Transverse colon (tissue), 3 donors: ENCODE data around the gene AGPS.

Source experiments
- EP300 ChIP-seq: sonication (generic); formaldehyde crosslinking; IDR thresholded peaks from one replicate; pipeline ENCODE4 v1.6.1; 2017; ENCODE audit warnings: antibody characterized with exemption, low read depth
- POLR2A ChIP-seq: fragments of 450-650 bp; IDR thresholded peaks from one replicate; pipeline ENCODE4 v1.6.1; 2016; ENCODE audit warnings: antibody characterized with exemption, mild to moderate bottlenecking, moderate library complexity
- TF ChIP-seq, protein P1 (sequence below), 5 experiments: fragments of 200-600 bp in 3 of 5; fragments of 450-650 bp in 2 of 5; sonication (generic) in 3 of 5; IDR thresholded peaks; 1 replicate in 2 of 5; 2 replicates in 3 of 5; pipeline ENCODE4 v1.5.1; 2016 to 2017; ENCODE audit warnings: antibody characterized with exemption in 5 of 5, inconsistent platforms in 3 of 5, mild to moderate bottlenecking in 2 of 5, moderate library complexity in 1 of 5

DNA sequence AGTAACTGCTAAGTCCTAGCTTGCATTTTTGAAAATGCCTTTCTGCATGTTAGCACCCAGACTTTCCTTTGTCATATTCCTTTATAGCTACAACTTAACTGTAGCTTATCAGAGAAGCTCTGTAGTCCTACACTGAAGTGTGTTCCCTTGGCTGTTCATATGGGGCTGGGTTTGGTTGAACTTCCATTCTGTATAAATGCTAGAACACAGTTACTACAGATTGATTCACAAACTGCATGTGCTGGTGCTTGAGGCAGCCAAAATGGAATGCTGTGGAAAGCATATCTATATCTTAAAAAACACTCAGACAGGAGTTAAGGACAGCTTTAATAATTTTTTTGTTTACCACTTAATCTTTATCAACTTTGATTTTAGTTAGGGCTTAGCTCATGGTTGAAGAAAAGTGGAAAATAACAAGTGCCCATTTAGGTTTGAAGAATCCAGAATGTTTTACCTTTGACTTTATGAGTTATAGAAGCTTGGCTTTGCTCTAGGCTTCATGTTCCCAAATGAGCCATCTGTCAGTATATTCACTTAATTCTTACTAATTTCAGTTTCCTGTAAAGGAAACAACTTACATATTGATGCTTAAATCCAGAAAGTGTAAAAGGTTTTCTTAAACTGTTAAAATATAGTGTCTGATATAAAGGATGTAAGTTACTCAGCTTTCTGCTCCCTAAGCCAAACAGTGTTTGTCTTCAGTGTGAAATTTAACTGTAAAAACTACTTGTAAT, 148.9 kb downstream of the AGPS start:
- TF ChIP-seq, protein P1, sequence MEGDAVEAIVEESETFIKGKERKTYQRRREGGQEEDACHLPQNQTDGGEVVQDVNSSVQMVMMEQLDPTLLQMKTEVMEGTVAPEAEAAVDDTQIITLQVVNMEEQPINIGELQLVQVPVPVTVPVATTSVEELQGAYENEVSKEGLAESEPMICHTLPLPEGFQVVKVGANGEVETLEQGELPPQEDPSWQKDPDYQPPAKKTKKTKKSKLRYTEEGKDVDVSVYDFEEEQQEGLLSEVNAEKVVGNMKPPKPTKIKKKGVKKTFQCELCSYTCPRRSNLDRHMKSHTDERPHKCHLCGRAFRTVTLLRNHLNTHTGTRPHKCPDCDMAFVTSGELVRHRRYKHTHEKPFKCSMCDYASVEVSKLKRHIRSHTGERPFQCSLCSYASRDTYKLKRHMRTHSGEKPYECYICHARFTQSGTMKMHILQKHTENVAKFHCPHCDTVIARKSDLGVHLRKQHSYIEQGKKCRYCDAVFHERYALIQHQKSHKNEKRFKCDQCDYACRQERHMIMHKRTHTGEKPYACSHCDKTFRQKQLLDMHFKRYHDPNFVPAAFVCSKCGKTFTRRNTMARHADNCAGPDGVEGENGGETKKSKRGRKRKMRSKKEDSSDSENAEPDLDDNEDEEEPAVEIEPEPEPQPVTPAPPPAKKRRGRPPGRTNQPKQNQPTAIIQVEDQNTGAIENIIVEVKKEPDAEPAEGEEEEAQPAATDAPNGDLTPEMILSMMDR (IDR thresholded peaks at IDR 0.05): no peak
- TF ChIP-seq POLR2A (no peak), EP300 (no peak)
